HepG2 (cell line): Measurements from ENCODE around the gene ZNF207. TPM values are rescaled to one million over a fixed set of nuclear protein-coding genes. Genes with fewer than 3 reads are reported as not detected.

Experiments used
- ARID4A ChIP-seq: sonication (generic); formaldehyde crosslinking; IDR thresholded peaks from 2 replicates; pipeline ENCODE4 v1.5.0; 2020; ENCODE audit warnings: mild to moderate bottlenecking, missing genetic modification reagents, borderline replicate concordance
- ATF7-NPFF ChIP-seq: sonication (generic); formaldehyde crosslinking; IDR thresholded peaks from 2 replicates; pipeline ENCODE4 v1.8.1; 2023; ENCODE audit warnings: mild to moderate bottlenecking, low read depth, missing genetic modification reagents, moderate library complexity
- ELF3 ChIP-seq: IDR thresholded peaks from 2 replicates; pipeline ENCODE4 v1.6.1; 2016; ENCODE audit warnings: missing genetic modification reagents, missing compliant biosample characterization
- GLI4 ChIP-seq: sonication (generic); formaldehyde crosslinking; IDR thresholded peaks from 2 replicates; pipeline ENCODE4 v1.5.1; 2020; ENCODE audit warnings: missing genetic modification reagents, mild to moderate bottlenecking, moderate library complexity, borderline replicate concordance
- HIVEP1 ChIP-seq: sonication (generic); formaldehyde crosslinking; IDR thresholded peaks from 2 replicates; pipeline ENCODE4 v1.4.0; 2020; ENCODE audit warnings: mild to moderate bottlenecking, missing genetic modification reagents
- HNF4G ChIP-seq, 2 experiments: sonication (generic) in 1 of 2; formaldehyde crosslinking in 1 of 2; IDR thresholded peaks; 2 replicates each; pipeline versions ENCODE4 v1.4.0 to v1.6.1; 2011 to 2020; ENCODE audit warnings: borderline replicate concordance in 2 of 2, low read depth in 2 of 2, mild to moderate bottlenecking in 2 of 2, low read length in 1 of 2, missing genetic modification reagents in 1 of 2, moderate library complexity in 1 of 2
- ISX ChIP-seq: sonication (generic); formaldehyde crosslinking; conservative IDR thresholded peaks from 2 replicates; pipeline ENCODE4 v1.5.0; 2020; ENCODE audit warnings: missing genetic modification reagents
- MED8 ChIP-seq: sonication (generic); formaldehyde crosslinking; IDR thresholded peaks from 2 replicates; pipeline ENCODE4 v1.8.1; 2023; ENCODE audit warnings: mild to moderate bottlenecking, missing genetic modification reagents; ENCODE audit not compliant: insufficient replicate concordance
- MXI1 ChIP-seq: IDR thresholded peaks from 3 replicates; pipeline ENCODE4 v1.6.1; 2012; ENCODE audit warnings: low read depth, low read length, inconsistent platforms, borderline replicate concordance
- NAIF1 ChIP-seq: sonication (generic); formaldehyde crosslinking; IDR thresholded peaks from 2 replicates; pipeline ENCODE4 v1.5.0; 2020; ENCODE audit warnings: mild to moderate bottlenecking, missing genetic modification reagents, borderline replicate concordance
- NFE2L1 ChIP-seq: sonication (generic); formaldehyde crosslinking; IDR thresholded peaks from 2 replicates; pipeline ENCODE4 v1.4.0; 2020; ENCODE audit warnings: missing genetic modification reagents, mild to moderate bottlenecking, borderline replicate concordance
- SALL2 ChIP-seq: sonication (generic); formaldehyde crosslinking; IDR thresholded peaks from 2 replicates; pipeline ENCODE4 v1.8.1; 2023; ENCODE audit warnings: mild to moderate bottlenecking, missing genetic modification reagents, inconsistent platforms
- SMARCE1 ChIP-seq: fragments of 450-650 bp; IDR thresholded peaks from 2 replicates; pipeline ENCODE4 v1.6.1; 2017; ENCODE audit warnings: borderline replicate concordance
- ZBTB4 ChIP-seq: sonication (generic); formaldehyde crosslinking; IDR thresholded peaks from 2 replicates; pipeline ENCODE4 v1.4.0; 2020; ENCODE audit warnings: missing genetic modification reagents, mild to moderate bottlenecking, borderline replicate concordance
- ZNF180 ChIP-seq: sonication (generic); formaldehyde crosslinking; IDR thresholded peaks from 2 replicates; pipeline ENCODE4 v1.4.0; 2020; ENCODE audit warnings: low read depth, missing genetic modification reagents, borderline replicate concordance
- ZNF24 ChIP-seq: fragments of 450-650 bp; IDR thresholded peaks from 2 replicates; pipeline ENCODE4 v1.6.1; 2017; ENCODE audit warnings: antibody characterized with exemption, mild to moderate bottlenecking
- ZNF335 ChIP-seq: sonication (generic); formaldehyde crosslinking; IDR thresholded peaks from 2 replicates; pipeline ENCODE4 v1.4.0; 2020; ENCODE audit warnings: missing genetic modification reagents
- ZNF501 ChIP-seq: sonication (generic); formaldehyde crosslinking; IDR thresholded peaks from 2 replicates; pipeline ENCODE4 v1.5.1; 2020; ENCODE audit warnings: mild to moderate bottlenecking, moderate library complexity, missing genetic modification reagents
- ZNF510 ChIP-seq: sonication (generic); formaldehyde crosslinking; IDR thresholded peaks from 2 replicates; pipeline ENCODE4 v1.4.0; 2020; ENCODE audit warnings: low read depth, mild to moderate bottlenecking, missing genetic modification reagents
- ZNF543 ChIP-seq: sonication (generic); formaldehyde crosslinking; IDR thresholded peaks from 2 replicates; pipeline ENCODE4 v1.4.0; 2020; ENCODE audit warnings: mild to moderate bottlenecking, missing genetic modification reagents
- ZNF629 ChIP-seq: sonication (generic); formaldehyde crosslinking; conservative IDR thresholded peaks from 2 replicates; pipeline ENCODE4 v1.5.0; 2020; ENCODE audit warnings: missing genetic modification reagents
- ZNF75D ChIP-seq: sonication (generic); formaldehyde crosslinking; IDR thresholded peaks from 2 replicates; pipeline ENCODE4 v1.8.1; 2023; ENCODE audit warnings: missing genetic modification reagents, mild to moderate bottlenecking, borderline replicate concordance
- polyA plus RNA-seq, 8 experiments: library from polyadenylated mRNA; depleted of rRNA in 3 of 8; stranded (reverse) in 7 of 8; unstranded in 1 of 8; fragments of >200 nt; fragmentation: Illumina TruSeq in 4 of 8; extraction: Trizol in 4 of 8; gene quantifications; 2 replicates each; pipeline versions ENCODE4 v1.2.1 to v1.2.3, GENCODE V29; 2011 to 2016; ENCODE audit warnings: low read depth in 4 of 8, missing spikeins in 1 of 8, mixed read lengths in 1 of 8; ENCODE audit not compliant: insufficient read depth in 1 of 8
- total RNA-seq, 5 experiments: library from RNA; depleted of rRNA; stranded (reverse); fragments of >200 nt; fragmentation: Illumina TruSeq; extraction: Trizol; gene quantifications; 2 replicates each; pipeline ENCODE4 v1.2.3, GENCODE V29; 2016; ENCODE audit warnings: low read depth in 1 of 5

The ZNF207 gene
- total and polyA plus RNA-seq, 2 of the 13 experiments (the other 11 are each of a cell fraction or from before 2014, with no cell fraction given), result 150 to 164 TPM

GRCh38 chr17:32302860-32303649 lies 46.9 kb upstream of the ZNF207 start (continued):
- TF ChIP-seq MXI1 (peak; percentile 26; the same call in 1 of the 3 replicates), SMARCE1 (no peak), ZNF75D (no peak), ELF3 (CRISPR knock-in tag) (peak; percentile 43; the same call in 1 of the 2 replicates), ZNF510 (CRISPR knock-in tag) (no peak), HIVEP1 (CRISPR knock-in tag) (peak; percentile 93), MED8 (peak; percentile 56), ZNF180 (CRISPR knock-in tag) (no peak), ZNF543 (CRISPR knock-in tag) (no peak), ATF7-NPFF (CRISPR knock-in tag) (0 out of 2 replicates have a peak, but pooled peaks have one; percentile 46), SALL2 (CRISPR knock-in tag) (0 out of 2 replicates have a peak, but pooled peaks have one; percentile 24), NFE2L1 (CRISPR knock-in tag) (no peak), ZNF629 (peak; percentile 45), ZNF335 (CRISPR knock-in tag) (no peak), ZBTB4 (CRISPR knock-in tag) (peak; percentile 83; the same call in 1 of the 2 replicates), HNF4G (IDR thresholded peaks at IDR 0.05; ENCODE audit: borderline replicate concordance, low read depth, low read length) (peak; percentile 82), HNF4G (CRISPR knock-in tag; IDR thresholded peaks at IDR 0.05; ENCODE audit: borderline replicate concordance, low read depth) (peak; percentile 84), GLI4 (CRISPR knock-in tag) (no peak), ISX (no peak), ZNF24 (no peak), NAIF1 (no peak), ZNF501 (CRISPR knock-in tag) (peak; percentile 59), ARID4A (CRISPR knock-in tag) (peak; percentile 48; the same call in 1 of the 2 replicates)
